HS-5 (cell line): ENCODE results near the gene HOXC11.

Experiments
- DNase-seq: peaks from one replicate; pipeline ENCODE4 v3.0.0-alpha.2; 2012; ENCODE audit warnings: low read depth

HOXC11 gene

DNA sequence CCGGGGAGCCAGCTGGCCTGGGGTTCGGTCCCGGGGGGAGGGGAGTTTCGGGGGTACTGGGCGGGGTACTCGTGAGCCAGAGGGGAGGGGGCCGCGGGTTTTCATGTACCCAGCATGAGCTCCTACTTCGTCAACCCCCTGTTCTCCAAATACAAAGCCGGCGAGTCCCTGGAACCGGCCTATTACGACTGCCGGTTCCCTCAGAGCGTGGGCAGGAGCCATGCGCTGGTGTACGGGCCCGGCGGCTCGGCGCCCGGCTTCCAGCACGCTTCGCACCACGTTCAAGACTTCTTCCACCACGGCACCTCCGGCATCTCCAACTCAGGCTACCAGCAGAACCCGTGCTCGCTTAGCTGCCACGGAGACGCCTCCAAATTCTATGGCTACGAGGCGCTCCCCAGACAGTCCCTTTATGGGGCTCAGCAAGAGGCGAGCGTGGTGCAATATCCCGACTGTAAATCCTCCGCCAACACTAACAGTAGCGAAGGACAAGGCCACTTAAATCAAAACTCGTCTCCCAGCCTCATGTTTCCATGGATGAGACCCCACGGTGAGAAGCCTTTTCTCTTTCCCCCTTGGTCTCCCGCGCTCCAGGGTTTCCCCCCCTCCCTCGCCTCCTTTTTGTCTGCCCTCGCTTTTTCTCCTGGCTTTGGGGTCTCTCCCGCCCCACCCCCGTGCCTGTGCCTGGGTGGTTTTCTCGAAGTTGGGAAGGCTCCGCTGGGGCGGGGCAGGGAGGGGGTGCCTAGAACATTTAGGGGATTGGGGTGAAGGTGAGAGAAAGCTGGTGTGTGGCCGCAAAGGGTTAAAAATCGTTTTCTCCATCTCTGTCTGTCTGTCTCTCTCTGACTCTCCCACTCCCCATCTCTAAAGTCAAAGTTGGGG lies 36.5 kb downstream of the HOXC11 start:
- no peak for DNase-seq

DNA sequence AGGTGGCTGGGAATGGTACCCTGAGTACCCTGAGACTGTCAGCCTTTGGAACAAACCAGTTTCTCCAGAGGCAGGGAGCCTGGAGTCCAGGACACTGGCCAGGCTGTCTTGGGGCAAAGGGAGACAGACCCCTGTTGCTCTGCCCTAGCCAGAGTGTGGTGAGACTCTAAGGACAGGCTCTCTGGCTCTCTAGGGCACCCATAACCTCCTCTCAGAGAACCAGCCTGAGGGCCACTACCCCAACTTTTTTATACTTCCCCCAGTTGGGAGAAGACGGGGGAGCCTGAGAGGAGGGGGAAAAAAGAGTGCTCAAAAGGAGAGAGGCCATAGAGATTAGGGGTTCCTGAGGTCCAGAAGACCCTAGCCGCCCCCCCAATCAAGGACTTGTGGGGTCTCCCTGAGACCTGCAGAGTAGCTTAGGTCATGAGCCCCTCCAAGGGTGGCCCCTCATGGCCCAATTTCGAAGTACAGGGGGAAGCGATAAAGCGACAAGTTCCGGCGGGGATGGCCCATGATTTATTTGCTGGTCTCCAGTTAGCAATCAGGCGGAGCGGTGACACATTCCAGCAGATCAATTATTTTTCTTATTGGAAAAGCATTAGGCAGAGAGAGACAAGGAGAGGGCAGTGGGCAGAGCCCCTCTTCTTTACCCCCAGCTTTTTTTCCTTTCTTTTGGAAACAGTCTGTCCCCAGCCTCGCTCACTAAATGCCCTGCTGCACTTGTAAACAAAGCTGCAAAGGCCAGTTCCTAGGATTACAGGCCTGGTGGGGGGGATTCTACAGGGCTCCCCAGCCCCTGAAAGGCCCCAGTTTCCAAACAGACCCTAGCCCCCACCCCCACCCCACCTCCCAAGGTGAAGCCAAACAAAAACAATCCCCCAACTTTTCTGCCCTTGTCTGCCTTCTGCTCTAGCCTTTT lies 37.4 kb downstream of the HOXC11 start:
- DNase-seq, result no peak

- no peak for DNase-seq
These were observed 38.2 kb downstream of the HOXC11 start for GRCh38 chr12:54010972-54011664.

GRCh38 chr12:54011665-54012532 lies 39.0 kb downstream of the HOXC11 start:
- no peak for DNase-seq

GRCh38 chr12:54012631-54013409 lies 39.9 kb downstream of the HOXC11 start:
- DNase-seq, result no peak

- DNase-seq, result no peak
These were observed 41.6 kb downstream of the HOXC11 start for GRCh38 chr12:54014377-54015017.

DNA sequence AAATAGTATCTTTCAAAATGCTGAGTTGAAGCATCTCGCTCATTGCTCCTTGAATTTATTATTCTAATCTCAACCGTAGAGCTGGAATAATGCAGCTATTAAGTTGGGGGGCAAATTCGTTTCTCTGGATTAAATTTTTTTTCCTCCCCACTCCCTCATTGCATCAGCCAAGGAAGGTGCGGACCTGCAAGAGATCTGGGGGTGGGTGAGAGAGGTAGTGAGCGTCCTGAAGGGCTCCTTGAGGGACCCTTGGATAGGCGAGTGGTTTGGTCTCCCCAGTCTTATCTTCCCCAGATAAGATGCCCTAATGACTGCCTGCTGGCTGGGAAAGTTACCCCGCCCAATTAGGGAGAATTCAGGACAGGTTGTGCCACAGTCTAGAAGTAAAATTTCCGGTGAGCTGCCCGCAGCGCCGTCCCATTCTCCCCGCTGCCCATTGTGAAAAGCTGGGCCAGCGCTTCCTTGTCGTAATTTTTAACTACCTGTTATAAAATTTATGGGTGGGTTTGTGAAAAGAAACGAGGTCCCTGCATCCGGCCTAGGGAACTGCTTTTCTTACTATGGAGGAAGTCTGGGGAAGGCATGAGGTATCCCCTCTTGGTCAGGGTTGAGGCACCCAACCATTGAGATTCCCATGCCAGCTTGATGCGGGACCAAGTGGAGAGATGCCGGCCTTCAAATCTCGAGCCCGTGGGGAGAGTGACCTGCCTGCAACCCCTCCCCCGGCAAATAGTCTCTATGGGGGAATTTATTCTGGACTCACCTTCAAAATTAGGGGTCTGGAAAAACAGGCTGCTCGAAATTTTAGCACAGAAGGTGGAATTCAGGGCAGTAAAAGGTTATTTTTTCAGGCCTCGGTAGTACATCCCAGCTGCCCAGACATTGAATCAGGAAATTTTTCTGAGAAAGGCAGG lies 42.3 kb downstream of the HOXC11 start:
- no peak for DNase-seq

DNA sequence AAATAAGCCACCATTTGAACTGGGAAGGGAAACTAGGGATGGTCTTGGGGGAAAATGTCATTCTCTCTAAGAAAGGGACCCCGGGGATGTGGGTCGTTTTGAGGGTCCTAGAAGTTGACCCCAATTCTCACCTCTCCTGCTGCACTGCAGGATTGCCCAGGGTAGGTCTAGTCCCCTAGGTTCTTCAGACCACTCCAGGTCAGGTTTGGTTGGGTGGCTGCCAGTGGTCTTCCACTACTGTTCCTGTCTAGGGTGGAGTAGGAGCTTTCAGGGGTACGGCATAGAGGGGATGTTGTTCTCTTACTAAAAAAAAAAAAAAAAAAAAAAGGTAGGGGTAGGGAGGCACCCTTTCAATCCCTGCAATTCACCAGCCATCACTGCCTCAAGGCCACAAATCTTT lies 43.1 kb downstream of the HOXC11 start:
- DNase-seq, result no peak

GRCh38 chr12:54016478-54016964 lies 43.6 kb downstream of the HOXC11 start:
- DNase-seq, result no peak

DNA sequence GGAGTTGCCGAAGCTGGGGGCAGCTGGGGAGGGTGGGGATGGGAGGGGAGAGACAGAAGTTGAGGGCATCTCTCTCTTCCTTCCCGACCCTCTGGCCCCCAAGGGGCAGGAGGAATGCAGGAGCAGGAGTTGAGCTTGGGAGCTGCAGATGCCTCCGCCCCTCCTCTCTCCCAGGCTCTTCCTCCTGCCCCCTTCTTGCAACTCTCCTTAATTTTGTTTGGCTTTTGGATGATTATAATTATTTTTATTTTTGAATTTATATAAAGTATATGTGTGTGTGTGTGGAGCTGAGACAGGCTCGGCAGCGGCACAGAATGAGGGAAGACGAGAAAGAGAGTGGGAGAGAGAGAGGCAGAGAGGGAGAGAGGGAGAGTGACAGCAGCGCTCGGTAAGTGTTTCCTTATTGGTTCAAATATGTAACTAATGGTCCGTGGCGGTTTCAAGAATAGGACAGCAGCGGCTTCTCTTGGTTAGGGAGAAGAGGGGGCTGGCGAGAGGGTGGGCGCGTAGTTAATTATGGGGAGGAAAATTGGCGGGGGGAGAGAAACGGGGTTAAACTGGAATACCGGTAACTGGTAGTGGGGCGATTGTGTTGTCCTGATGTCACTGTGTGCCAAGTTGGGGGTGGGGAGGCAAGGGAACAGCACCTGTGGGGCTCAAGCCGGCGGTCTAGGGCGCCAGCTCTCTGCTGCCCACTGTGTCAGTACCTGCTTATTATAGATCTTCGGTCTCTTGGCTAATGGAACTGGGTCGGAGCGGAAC lies 44.3 kb downstream of the HOXC11 start:
- DNase-seq, result no peak

DNA sequence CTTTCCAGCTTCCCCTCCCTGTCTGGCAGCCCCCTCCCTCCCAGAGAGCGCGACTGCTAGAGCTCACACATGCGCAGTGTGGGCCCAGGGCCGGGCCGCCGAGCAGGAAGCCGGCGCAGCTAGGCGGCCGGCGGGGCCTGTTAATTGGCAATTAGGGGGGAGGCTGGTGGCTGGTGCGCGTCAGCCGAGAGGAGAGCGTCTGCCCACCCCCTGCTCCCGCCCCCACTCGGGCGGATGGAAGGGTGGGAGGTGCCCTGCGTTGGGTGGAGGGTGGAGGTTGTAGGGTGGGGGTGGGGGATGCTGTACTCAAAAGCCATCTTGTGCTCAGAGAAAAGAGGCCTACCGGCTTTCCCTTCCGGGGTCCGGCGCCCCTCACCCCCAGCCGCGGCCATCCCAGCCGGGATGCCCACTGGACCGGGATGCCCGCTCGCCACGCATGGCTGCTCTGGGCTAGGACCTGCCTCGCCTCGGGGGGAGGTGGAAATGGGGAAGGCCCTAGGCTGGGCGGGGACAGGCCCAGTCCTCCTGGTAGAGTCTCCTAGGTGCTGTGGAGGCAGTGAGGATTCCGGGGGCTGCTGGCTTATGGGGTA lies 45.0 kb downstream of the HOXC11 start:
- DNase-seq, result no peak

DNA sequence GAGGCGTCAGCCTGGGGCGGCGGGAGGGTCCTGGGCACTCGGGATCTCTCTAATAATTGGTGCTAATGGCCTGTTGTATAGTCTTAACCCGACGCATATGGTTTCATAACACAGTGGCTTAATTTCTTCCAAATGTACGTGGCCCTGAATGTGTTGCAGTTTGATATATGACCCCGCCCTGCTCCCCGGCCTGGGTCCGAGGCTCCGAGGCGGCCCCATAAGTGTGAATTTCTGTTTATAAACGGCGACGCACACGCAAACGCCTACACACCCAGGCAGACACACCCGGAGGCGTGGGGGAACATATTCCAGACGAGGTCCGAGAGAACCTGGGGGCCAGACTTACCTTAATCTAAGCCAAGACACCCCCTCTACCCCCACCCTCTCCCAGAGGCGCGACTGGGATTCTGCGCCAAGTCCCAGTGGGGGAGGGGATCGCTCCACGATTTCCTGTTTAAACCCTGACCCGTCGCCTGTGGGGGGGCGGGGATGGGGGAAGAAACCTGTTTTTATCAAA lies 45.6 kb downstream of the HOXC11 start:
- no peak for DNase-seq

DNA sequence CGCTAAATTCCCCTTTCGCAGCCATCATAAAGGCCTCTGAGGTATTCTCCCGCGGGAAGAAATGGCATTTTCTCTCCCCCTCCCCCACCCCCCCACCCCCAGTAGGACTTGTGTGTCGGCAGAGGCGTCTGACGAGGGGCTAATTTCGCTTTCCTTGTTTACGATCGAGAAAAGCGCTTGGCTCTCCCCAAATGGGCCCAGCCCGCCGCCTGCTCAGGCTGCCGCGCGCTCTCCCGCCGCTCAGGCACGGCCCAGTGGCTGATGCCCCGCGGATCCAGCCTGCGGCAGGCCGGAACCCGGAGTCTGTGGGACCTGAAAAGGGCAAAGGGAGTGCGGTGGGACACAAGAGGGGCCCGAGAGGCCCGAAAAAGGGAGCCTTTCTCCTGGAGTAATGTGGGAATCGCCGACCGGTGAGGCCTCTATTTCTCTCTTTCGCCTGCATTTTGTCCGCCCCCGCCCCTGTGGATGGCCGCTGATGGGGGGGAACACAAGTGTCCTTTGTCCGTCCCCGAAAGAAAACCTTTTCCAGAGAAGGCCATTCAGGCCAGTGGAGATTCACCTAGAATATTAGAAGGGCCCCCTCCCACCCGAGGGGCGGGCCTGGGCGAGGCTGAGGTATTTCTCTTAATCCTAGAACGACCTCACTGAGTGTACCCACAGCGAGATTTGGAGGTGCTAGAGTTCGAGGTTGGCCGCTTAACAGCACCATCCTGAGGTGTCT lies 46.3 kb downstream of the HOXC11 start:
- no peak for DNase-seq

DNA sequence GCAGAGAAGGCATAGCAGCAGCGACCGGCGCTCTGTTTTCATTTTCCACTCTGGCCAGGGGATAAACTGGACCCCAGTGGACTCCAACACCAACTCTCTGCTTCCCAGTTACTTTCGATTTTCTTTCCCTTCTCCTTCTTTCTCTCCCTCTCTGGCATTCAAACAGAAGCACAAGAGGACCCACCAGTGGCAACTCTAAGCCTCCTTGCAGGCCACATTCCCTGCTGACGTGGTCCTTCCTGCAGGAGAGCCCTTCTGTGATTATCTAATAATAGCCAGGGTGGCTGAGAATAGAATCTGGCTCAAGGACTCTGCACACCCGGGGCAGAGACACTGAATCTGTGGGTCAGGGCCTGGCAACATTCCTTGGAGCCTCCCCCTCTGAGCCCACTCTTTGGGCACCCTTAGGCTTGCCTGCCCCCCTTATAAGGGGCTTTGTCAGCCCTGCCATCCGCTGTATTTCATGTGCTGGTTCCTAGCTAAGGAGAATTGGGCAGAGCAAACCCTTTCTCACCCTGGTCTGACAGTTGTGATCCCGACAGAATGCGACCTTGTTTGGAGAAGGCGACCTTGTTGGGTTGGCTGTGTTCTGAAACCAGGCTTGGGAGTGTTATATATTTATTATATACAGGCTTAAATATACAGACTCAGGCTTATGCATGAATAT lies 47.1 kb downstream of the HOXC11 start:
- no peak for DNase-seq

DNA sequence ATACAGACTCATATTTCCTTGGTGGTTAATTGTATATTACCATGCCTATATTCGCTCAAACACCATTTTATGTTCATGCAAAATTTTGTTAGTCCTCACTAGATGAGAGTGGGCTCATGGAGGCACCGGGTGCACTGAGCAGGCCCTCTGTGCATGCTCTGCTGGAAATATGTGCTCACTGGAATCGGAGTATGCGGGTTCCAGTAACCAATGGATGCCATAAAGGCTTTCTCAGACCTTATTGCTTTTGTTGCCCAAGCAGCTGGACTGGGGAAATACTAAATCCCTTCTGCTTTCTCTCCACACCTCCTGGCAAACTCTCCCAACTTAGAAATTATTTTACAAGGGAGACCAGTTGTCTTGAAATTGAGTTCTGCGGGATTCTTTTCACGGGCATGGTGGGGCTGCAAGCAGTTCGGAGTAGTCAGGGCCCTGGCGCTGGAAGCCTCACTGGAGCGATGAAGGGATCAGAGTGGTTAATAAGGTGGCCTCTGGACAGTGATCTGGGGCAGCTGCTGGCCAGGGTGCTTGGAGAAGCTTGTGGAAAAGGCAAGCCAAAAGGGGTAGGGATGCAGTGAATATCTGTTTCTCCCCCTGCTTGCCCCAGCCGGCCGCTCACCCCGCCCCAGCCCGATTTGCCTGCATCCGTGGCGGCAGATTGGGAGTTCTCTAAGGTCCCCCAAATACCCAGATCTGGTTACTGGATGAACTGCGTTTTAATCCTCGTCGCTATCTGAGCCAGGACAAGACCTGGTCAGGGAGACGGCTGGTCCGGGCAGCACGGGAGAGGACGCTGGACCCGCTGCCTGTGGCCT lies 47.9 kb downstream of the HOXC11 start:
- no peak for DNase-seq
